GM12872 (cell line): ENCODE results near the gene FAM171A1.
A peak's percentile ranks its signal among the peaks of the same experiment; 100 is the strongest.

Source experiments
- TF ChIP-seq, protein P1 (sequence below): IDR thresholded peaks from 3 replicates; pipeline ENCODE4 v1.5.1; 2011; ENCODE audit warnings: low read depth, mild to moderate bottlenecking, low read length, moderate library complexity; ENCODE audit not compliant: insufficient read depth

Gene FAM171A1

GRCh38 chr10:15370856-15371701 is at the start of gene FAM171A1:
FAM171A1 (minus strand) TSS chr10:15371289; CDS start chr10:15371052, 237 bp downstream.
- TF ChIP-seq, protein P1, sequence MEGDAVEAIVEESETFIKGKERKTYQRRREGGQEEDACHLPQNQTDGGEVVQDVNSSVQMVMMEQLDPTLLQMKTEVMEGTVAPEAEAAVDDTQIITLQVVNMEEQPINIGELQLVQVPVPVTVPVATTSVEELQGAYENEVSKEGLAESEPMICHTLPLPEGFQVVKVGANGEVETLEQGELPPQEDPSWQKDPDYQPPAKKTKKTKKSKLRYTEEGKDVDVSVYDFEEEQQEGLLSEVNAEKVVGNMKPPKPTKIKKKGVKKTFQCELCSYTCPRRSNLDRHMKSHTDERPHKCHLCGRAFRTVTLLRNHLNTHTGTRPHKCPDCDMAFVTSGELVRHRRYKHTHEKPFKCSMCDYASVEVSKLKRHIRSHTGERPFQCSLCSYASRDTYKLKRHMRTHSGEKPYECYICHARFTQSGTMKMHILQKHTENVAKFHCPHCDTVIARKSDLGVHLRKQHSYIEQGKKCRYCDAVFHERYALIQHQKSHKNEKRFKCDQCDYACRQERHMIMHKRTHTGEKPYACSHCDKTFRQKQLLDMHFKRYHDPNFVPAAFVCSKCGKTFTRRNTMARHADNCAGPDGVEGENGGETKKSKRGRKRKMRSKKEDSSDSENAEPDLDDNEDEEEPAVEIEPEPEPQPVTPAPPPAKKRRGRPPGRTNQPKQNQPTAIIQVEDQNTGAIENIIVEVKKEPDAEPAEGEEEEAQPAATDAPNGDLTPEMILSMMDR = peak; percentile 25; the same call in 1 of the 3 replicates

DNA sequence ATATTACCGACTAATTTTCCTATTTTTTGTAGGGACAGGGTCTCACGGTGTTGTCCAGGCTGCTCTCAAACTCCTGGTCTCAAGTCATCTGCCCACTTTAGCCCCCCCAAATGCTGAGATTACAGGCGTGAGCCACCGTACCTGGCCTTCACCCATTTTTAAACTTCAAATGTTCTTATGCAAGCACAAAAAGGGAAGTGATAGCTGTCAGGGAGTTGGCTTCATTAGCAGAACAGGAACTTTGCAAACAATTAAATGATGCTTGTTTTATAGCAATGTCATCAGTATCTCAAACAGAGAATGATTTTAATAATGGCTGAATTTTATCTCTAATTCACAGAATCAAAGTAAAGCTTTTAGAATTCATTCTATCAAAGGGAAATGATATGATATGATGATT is 49.8 kb upstream of the FAM171A1 start:
- TF ChIP-seq, protein P1 = no peak

DNA sequence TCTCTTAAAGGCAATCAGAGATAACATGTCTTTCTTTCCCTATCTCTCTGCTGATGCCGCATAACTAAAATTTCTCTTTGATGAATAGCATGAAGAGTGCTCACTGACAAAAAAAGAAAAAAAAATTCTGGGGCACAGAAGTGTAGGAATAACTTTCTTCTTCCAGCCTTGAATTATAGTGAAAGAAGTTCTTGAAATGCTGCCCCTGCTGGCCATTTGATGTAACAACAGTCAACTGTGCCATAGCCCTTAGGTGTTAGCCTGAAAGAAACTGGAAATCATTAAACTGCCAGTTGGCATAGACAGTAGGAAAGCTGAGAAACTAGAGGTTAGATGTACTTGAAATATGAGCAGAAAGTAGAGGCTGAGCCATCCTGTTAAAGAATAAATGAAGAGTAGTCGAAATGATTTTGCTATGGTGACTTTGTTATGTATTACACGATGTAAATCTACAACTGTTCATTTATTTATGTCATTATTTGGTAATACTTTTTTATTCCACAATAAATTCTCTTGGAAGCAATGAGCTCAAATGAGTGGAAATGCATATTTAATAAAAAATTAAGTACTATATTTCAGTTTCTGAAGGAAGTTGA is 48.3 kb upstream of the FAM171A1 start:
- TF ChIP-seq, protein P1 = peak; percentile 74

DNA sequence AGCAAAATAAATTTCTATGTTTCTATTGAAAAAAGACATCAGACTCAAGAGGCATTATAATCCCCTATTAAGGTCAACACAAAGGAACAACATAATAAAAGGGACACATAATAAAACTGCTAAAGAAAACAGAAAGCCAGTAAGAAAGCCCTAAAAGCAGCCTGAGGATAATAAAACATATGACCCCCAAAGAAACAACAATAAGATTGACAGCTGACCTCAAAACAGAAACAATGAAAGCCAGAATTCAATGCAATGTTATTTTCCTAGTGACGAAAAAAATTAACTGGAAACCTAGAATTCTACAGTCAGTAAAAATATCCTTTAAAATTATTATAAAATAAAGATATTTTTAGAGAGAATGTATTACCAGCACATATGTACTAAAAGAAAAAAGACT is 44.9 kb upstream of the FAM171A1 start:
- TF ChIP-seq, protein P1 = no peak

GRCh38 chr10:15411010-15411409 is 39.9 kb upstream of the FAM171A1 start:
- TF ChIP-seq, protein P1 = no peak

- TF ChIP-seq, protein P1 = no peak
These were observed 37.5 kb upstream of the FAM171A1 start for GRCh38 chr10:15408557-15408956.

- TF ChIP-seq, protein P1 = no peak
These were observed 34.2 kb upstream of the FAM171A1 start for GRCh38 chr10:15405319-15405718.
